IMR-90 (cell line): ENCODE data around the gene BCAS4. TPM values are rescaled to one million over a fixed set of nuclear protein-coding genes. Genes with fewer than 3 reads are reported as not detected.

Experiments
- ATAC-seq: fragments of 200-7000 bp; cut with Tn5 transposase; 2 replicates; pipeline ENCODE4 v1.9.1; 2020; ENCODE audit warnings: low read depth, mild to moderate bottlenecking, moderate library complexity
- BruUV-seq: library from RNA; stranded (reverse); fragments of 400-500 nt; replicated peaks from 2 replicates; lab custom pipeline; 2021; lab: Mats Ljungman, UMichigan
- CTCF ChIA-PET: fragments of 300-600 bp; formaldehyde crosslinking; extraction: SDS; loops from one replicate; lab custom pipeline; 2021; ENCODE audit warnings: antibody characterized with exemption; lab: Yijun Ruan, JAX
- POLR2A ChIA-PET: fragments of 300-600 bp; sonication (Branson Sonifier 250); formaldehyde crosslinking; loops from one replicate; lab custom pipeline; 2022; ENCODE audit warnings: antibody characterized with exemption; ENCODE audit not compliant: unreplicated experiment; lab: Charles Lee
- DNase-seq: peaks from one replicate; pipeline ENCODE4 v3.0.0; 2013
- H2AFZ ChIP-seq: replicated peaks from 2 replicates; pipeline ENCODE3; 2013; ENCODE audit warnings: low read length, mild to moderate bottlenecking; ENCODE audit not compliant: poor library complexity
- H2AK5ac ChIP-seq: 2 replicates; pipeline ENCODE4 v1.6.1; 2013; ENCODE audit warnings: low read depth, low read length, inconsistent platforms
- H2AK9ac ChIP-seq: replicated peaks from 2 replicates; pipeline ENCODE3; 2013; ENCODE audit warnings: mild to moderate bottlenecking, low read depth, low read length, moderate library complexity; ENCODE audit not compliant: poor library complexity
- H2BK120ac ChIP-seq: 2 replicates; pipeline ENCODE4 v1.6.1; 2013; ENCODE audit warnings: low read depth, low read length, inconsistent platforms
- H2BK15ac ChIP-seq: 3 replicates; pipeline ENCODE4 v1.6.1; 2013; ENCODE audit warnings: low read depth, low read length, inconsistent platforms
- H2BK20ac ChIP-seq: 2 replicates; pipeline ENCODE4 v1.6.1; 2013; ENCODE audit warnings: low read depth, mild to moderate bottlenecking, inconsistent platforms, low read length, moderate library complexity
- H2BK5ac ChIP-seq: 2 replicates; pipeline ENCODE4 v1.6.1; 2013; ENCODE audit warnings: mild to moderate bottlenecking, low read depth, low read length, inconsistent platforms; ENCODE audit not compliant: poor library complexity, severe bottlenecking
- H3K14ac ChIP-seq: replicated peaks from 2 replicates; pipeline ENCODE4 v1.6.1; 2013; ENCODE audit warnings: low read depth, low read length, inconsistent platforms
- H3K18ac ChIP-seq: 2 replicates; pipeline ENCODE4 v1.6.1; 2013; ENCODE audit warnings: low read depth, low read length, control low read depth
- H3K23ac ChIP-seq: 2 replicates; pipeline ENCODE4 v1.6.1; 2013; ENCODE audit warnings: low read depth, low read length, inconsistent platforms
- H3K27ac ChIP-seq: 2 replicates; pipeline ENCODE4 v1.5.1; 2013; ENCODE audit warnings: mild to moderate bottlenecking, control low read depth, low read length; ENCODE audit not compliant: insufficient read depth
- H3K27me3 ChIP-seq: 2 replicates; pipeline ENCODE4 v1.6.1; 2013; ENCODE audit warnings: low read length; ENCODE audit not compliant: control insufficient read depth, insufficient read depth
- H3K36me3 ChIP-seq: 2 replicates; pipeline ENCODE4 v1.6.1; 2013; ENCODE audit warnings: low read length, mixed read lengths; ENCODE audit not compliant: control insufficient read depth, insufficient read depth
- H3K4ac ChIP-seq: 2 replicates; pipeline ENCODE4 v1.6.1; 2013; ENCODE audit warnings: low read depth, low read length, inconsistent platforms
- H3K4me1 ChIP-seq: 2 replicates; pipeline ENCODE4 v1.6.1; 2013; ENCODE audit warnings: low read length, mixed read lengths; ENCODE audit not compliant: control insufficient read depth, insufficient read depth
- H3K4me2 ChIP-seq: 2 replicates; pipeline ENCODE4 v1.6.1; 2013; ENCODE audit warnings: low read depth, mild to moderate bottlenecking, control low read depth, low read length, moderate library complexity
- H3K4me3 ChIP-seq: 2 replicates; pipeline ENCODE4 v1.5.1; 2013; ENCODE audit warnings: low read depth, mild to moderate bottlenecking, control low read depth, low read length, moderate library complexity; ENCODE audit not compliant: insufficient read depth
- H3K56ac ChIP-seq: 2 replicates; pipeline ENCODE4 v1.6.1; 2013; ENCODE audit warnings: low read length, inconsistent platforms; ENCODE audit not compliant: insufficient read depth; ENCODE audit errors: extremely low read depth
- H3K79me1 ChIP-seq, 2 experiments: 2 replicates each; pipeline ENCODE4 v1.6.1; 2013; ENCODE audit warnings: low read length in 2 of 2, inconsistent platforms in 1 of 2, low read depth in 1 of 2
- H3K9ac ChIP-seq: 2 replicates; pipeline ENCODE4 v1.6.1; 2013; ENCODE audit warnings: low read depth, low read length, control low read depth
- H3K9me1 ChIP-seq: 2 replicates; pipeline ENCODE4 v1.6.1; 2013; ENCODE audit warnings: low read length, inconsistent platforms; ENCODE audit not compliant: insufficient read depth
- H3K9me3 ChIP-seq: 2 replicates; pipeline ENCODE4 v1.6.1; 2013; ENCODE audit warnings: low read length; ENCODE audit not compliant: control insufficient read depth, insufficient read depth
- H4K20me1 ChIP-seq: 2 replicates; pipeline ENCODE4 v1.6.1; 2013; ENCODE audit warnings: low read length, inconsistent platforms; ENCODE audit not compliant: insufficient read depth
- H4K5ac ChIP-seq: 2 replicates; pipeline ENCODE4 v1.6.1; 2013; ENCODE audit warnings: mild to moderate bottlenecking, low read depth, low read length, control low read depth
- H4K8ac ChIP-seq, 2 experiments: 2 replicates each; pipeline ENCODE4 v1.6.1; 2013; ENCODE audit warnings: low read depth in 2 of 2, low read length in 2 of 2, control low read depth in 1 of 2, inconsistent platforms in 1 of 2
- H4K91ac ChIP-seq: 2 replicates; pipeline ENCODE4 v1.6.1; 2013; ENCODE audit warnings: low read depth, low read length, inconsistent platforms; ENCODE audit not compliant: insufficient read depth
- BHLHE40 ChIP-seq: fragments of 150-350 bp; IDR thresholded peaks from 2 replicates; pipeline ENCODE4 v1.6.1; 2016; ENCODE audit warnings: mild to moderate bottlenecking, low read depth, low read length
- CEBPB ChIP-seq: IDR thresholded peaks from 2 replicates; pipeline ENCODE4 v1.6.1; 2012; ENCODE audit warnings: low read depth, low read length, improper control_type of control experiment
- CHD1 ChIP-seq: IDR thresholded peaks from 2 replicates; pipeline ENCODE4 v1.6.1; 2012; ENCODE audit warnings: low read depth, low read length, improper control_type of control experiment
- CTCF ChIP-seq: conservative IDR thresholded peaks from 2 replicates; pipeline ENCODE4 v1.5.1; 2012; ENCODE audit warnings: mild to moderate bottlenecking, low read depth, low read length, improper control_type of control experiment
- FOS ChIP-seq: fragments of 150-350 bp; IDR thresholded peaks from 2 replicates; pipeline ENCODE4 v1.6.1; 2016; ENCODE audit warnings: low read depth, low read length
- MAFK ChIP-seq: IDR thresholded peaks from 2 replicates; pipeline ENCODE4 v1.6.1; 2012; ENCODE audit warnings: low read depth, low read length, improper control_type of control experiment
- MAZ ChIP-seq: IDR thresholded peaks from 2 replicates; pipeline ENCODE4 v1.6.1; 2012; ENCODE audit warnings: low read depth, mild to moderate bottlenecking, low read length, improper control_type of control experiment, moderate library complexity, borderline replicate concordance
- MXI1 ChIP-seq: IDR thresholded peaks from 2 replicates; pipeline ENCODE4 v1.6.1; 2012; ENCODE audit warnings: low read depth, mild to moderate bottlenecking, low read length, moderate library complexity, borderline replicate concordance
- NFE2L2 ChIP-seq: fragments of 150-350 bp; IDR thresholded peaks from 2 replicates; pipeline ENCODE4 v1.6.1; 2016; ENCODE audit warnings: low read depth, mild to moderate bottlenecking, low read length
- POLR2A ChIP-seq: IDR thresholded peaks from 2 replicates; pipeline ENCODE4 v1.6.1; 2012; ENCODE audit warnings: mild to moderate bottlenecking, low read depth, low read length
- RAD21 ChIP-seq: IDR thresholded peaks from 2 replicates; pipeline ENCODE4 v1.6.1; 2012; ENCODE audit warnings: low read length, improper control_type of control experiment
- RCOR1 ChIP-seq: IDR thresholded peaks from 2 replicates; pipeline ENCODE4 v1.6.1; 2012; ENCODE audit warnings: mild to moderate bottlenecking, low read length, improper control_type of control experiment; ENCODE audit not compliant: insufficient replicate concordance
- RFX5 ChIP-seq: IDR thresholded peaks from 2 replicates; pipeline ENCODE4 v1.8.0; 2012; ENCODE audit warnings: low read depth, mild to moderate bottlenecking, low read length, moderate library complexity
- SMC3 ChIP-seq: fragments of 150-350 bp; IDR thresholded peaks from 2 replicates; pipeline ENCODE4 v1.6.1; 2016; ENCODE audit warnings: low read depth, mild to moderate bottlenecking, antibody characterized with exemption, low read length, moderate library complexity
- WGBS, 2 experiments: methylation state at CpG; one replicate each; pipeline versions ENCODE4 v1.1.5 to v1.1.7; 2013; ENCODE audit warnings: missing lambda C conversion rate in 2 of 2; ENCODE audit not compliant: insufficient read length in 1 of 2; ENCODE audit errors: extremely low coverage in 2 of 2; 5-methylcytosine and 5-hydroxymethylcytosine counted together
- dilution Hi-C: fragments of 300-500 bp; cut with HindIII; formaldehyde crosslinking; loops from one replicate; pipeline ENCODE4 v1.14.3; 2018; ENCODE audit warnings: low sequenced_read_pairs; ENCODE audit not compliant: unreplicated experiment
- in situ Hi-C: fragments of 300-500 bp; cut with MboI; formaldehyde crosslinking; loops from 3 replicates; pipeline ENCODE4 v1.14.3; 2019; ENCODE audit warnings: low sequenced_read_pairs, inconsistent platforms, mixed read lengths
- intact Hi-C: fragments of 100-400 bp; cut with micrococcal nuclease; formaldehyde crosslinking; loops from 2 replicates; pipeline ENCODE4 v1.10.0; 2022
- polyA plus RNA-seq, 3 experiments: library from polyadenylated mRNA; depleted of rRNA; stranded (reverse); fragments of >200 nt; gene quantifications; 2 replicates each; pipeline ENCODE4 v1.2.3, GENCODE V29; 2012; ENCODE audit warnings: low replicate concordance in 1 of 3
- total RNA-seq: library from RNA; depleted of rRNA; stranded (reverse); fragments of >200 nt; gene quantifications from 2 replicates; pipeline ENCODE4 v1.2.3, GENCODE V29; 2012
- TF ChIP-seq, protein P1 (sequence below): fragments of 150-350 bp; IDR thresholded peaks from 2 replicates; pipeline ENCODE4 v1.6.1; 2017; ENCODE audit warnings: mild to moderate bottlenecking, antibody characterized with exemption, low read length, low read depth
- TF ChIP-seq, protein P2 (sequence below): fragments of 150-350 bp; IDR thresholded peaks from 2 replicates; pipeline ENCODE4 v1.6.1; 2016; ENCODE audit warnings: low read depth, mild to moderate bottlenecking, low read length, moderate library complexity, borderline replicate concordance

Gene BCAS4
- total and polyA plus RNA-seq, 2 of the 4 experiments (the other 2 are of a cell fraction), result 42.7 to 47.5 TPM

GRCh38 chr20:50810063-50810462, 15.2 kb downstream of the BCAS4 start:
- POLR2A ChIA-PET, result no interaction called here
- H4K5ac ChIP-seq, result no peak overlapping the region

More at GRCh38 chr20:50810063-50810462, 15.2 kb downstream of the BCAS4 start:
- DNase-seq (no peak), ATAC-seq (no peak)
- H3K9me1 ChIP-seq, result peaks cover 3% of the 10 kb centered on the region
- H3K18ac ChIP-seq, result no peak overlapping the region
- intact Hi-C loops (no loop called here), in situ Hi-C loops (loop anchor here (5.0 kb wide), 1 partner anchor 122 kb away; the partner anchor contains the start of gene ADNP), dilution Hi-C loops (loop anchor here (25.0 kb wide), 1 partner anchor 102 kb away; no protein-coding TSS in a partner anchor)
- no peak overlapping the region for H4K8ac ChIP-seq
- no peak overlapping the region for H3K56ac ChIP-seq
- TF ChIP-seq NFE2L2 (no peak), BHLHE40 (no peak), RFX5 (no peak), CHD1 (no peak), POLR2A (no peak), RAD21 (no peak), CTCF (no peak), FOS (no peak), SMC3 (no peak), MAZ (no peak), CEBPB (no peak), RCOR1 (no peak), MAFK (no peak), MXI1 (no peak)
- TF ChIP-seq, protein P1, sequence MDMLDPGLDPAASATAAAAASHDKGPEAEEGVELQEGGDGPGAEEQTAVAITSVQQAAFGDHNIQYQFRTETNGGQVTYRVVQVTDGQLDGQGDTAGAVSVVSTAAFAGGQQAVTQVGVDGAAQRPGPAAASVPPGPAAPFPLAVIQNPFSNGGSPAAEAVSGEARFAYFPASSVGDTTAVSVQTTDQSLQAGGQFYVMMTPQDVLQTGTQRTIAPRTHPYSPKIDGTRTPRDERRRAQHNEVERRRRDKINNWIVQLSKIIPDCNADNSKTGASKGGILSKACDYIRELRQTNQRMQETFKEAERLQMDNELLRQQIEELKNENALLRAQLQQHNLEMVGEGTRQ, result no peak
- TF ChIP-seq, protein P2, sequence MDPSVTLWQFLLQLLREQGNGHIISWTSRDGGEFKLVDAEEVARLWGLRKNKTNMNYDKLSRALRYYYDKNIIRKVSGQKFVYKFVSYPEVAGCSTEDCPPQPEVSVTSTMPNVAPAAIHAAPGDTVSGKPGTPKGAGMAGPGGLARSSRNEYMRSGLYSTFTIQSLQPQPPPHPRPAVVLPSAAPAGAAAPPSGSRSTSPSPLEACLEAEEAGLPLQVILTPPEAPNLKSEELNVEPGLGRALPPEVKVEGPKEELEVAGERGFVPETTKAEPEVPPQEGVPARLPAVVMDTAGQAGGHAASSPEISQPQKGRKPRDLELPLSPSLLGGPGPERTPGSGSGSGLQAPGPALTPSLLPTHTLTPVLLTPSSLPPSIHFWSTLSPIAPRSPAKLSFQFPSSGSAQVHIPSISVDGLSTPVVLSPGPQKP, result no peak
- CTCF ChIA-PET, result no interaction called here
- peaks cover 30 to 45% of the 10 kb centered on the region in 2 experiments for H3K79me1 ChIP-seq
- no peak overlapping the region for H3K27ac ChIP-seq
- peaks cover 2% of the 10 kb centered on the region for H3K4me1 ChIP-seq
- 80% methylated on average over 1 of the region's 4 CpGs; no CpG with 5 or more reads in 1 of the 2 experiments for WGBS, 2 experiments
- H3K9me3 ChIP-seq, result no peaks in the 10 kb centered on the region
- no peak overlapping the region for H3K4me3 ChIP-seq
- H4K91ac ChIP-seq, result no peak overlapping the region
- H3K14ac ChIP-seq, result 0 out of 2 replicates have a peak overlapping the region, but pooled peaks have one; percentile 56
- no peaks in the 10 kb centered on the region for H3K27me3 ChIP-seq
- H3K4ac ChIP-seq, result no peak overlapping the region
- H3K4me2 ChIP-seq, result no peak overlapping the region
- peaks cover 4% of the 10 kb centered on the region for H4K20me1 ChIP-seq
- H2BK5ac ChIP-seq, result no peak overlapping the region
- no peak overlapping the region for H3K23ac ChIP-seq
- no peak overlapping the region for H2BK15ac ChIP-seq
- H3K9ac ChIP-seq, result no peak overlapping the region
- BruUV-seq, result no TSS peak
- no peak overlapping the region for H2AFZ ChIP-seq
- no peaks in the 10 kb centered on the region for H3K36me3 ChIP-seq
- no peak overlapping the region for H2BK120ac ChIP-seq
- no peak overlapping the region for H2BK20ac ChIP-seq
- no peak overlapping the region for H2AK9ac ChIP-seq
- no peak overlapping the region for H2AK5ac ChIP-seq
